K562 (cell line): Measurements from ENCODE around the gene FAM234A. TPM values are rescaled to one million over a fixed set of nuclear protein-coding genes. Genes with fewer than 3 reads are reported as not detected.

Experiments used
- ARID3A ChIP-seq: IDR thresholded peaks from 2 replicates; pipeline ENCODE4 v1.6.1; 2012; ENCODE audit warnings: low read depth, low read length, improper control_type of control experiment, borderline replicate concordance
- GABPA ChIP-seq: fragments of 200-800 bp; sonication (Bioruptor generic); conservative IDR thresholded peaks from 2 replicates; pipeline ENCODE4 v1.6.1; 2016; ENCODE audit warnings: low read depth, missing genetic modification characterization, missing compliant biosample characterization
- HSF4 ChIP-seq: fragments of 250-450 bp; sonication (Bioruptor Pico); IDR thresholded peaks from 2 replicates; pipeline ENCODE4 v2.1.2; 2022; ENCODE audit warnings: mild to moderate bottlenecking, moderate library complexity, borderline replicate concordance
- KLF6 ChIP-seq: fragments of 250-450 bp; sonication (Bioruptor Pico); IDR thresholded peaks from 2 replicates; pipeline ENCODE4 v1.4.0; 2020; ENCODE audit warnings: mild to moderate bottlenecking, moderate library complexity, borderline replicate concordance
- MAZ ChIP-seq, 2 experiments: fragments of 450-650 bp in 1 of 2; sonication (generic) in 1 of 2; formaldehyde crosslinking; IDR thresholded peaks in 1 of 2; conservative IDR thresholded peaks in 1 of 2; 2 replicates each; pipeline versions ENCODE4 v1.4.0 to v1.5.0; 2020; ENCODE audit warnings: mild to moderate bottlenecking in 1 of 2, missing genetic modification reagents in 1 of 2
- MECOM ChIP-seq: fragments of 250-450 bp; sonication (Bioruptor Pico); IDR thresholded peaks from 2 replicates; pipeline ENCODE4 v1.8.0; 2022; ENCODE audit warnings: inconsistent platforms
- TRIM25 ChIP-seq: fragments of 450-650 bp; IDR thresholded peaks from 2 replicates; pipeline ENCODE4 v1.7.0; 2016; ENCODE audit warnings: borderline replicate concordance
- ZFPM2 ChIP-seq: fragments of 250-450 bp; sonication (Bioruptor Pico); IDR thresholded peaks from 2 replicates; pipeline ENCODE4 v1.5.1; 2022; ENCODE audit warnings: mild to moderate bottlenecking
- ZNF41 ChIP-seq: fragments of 250-450 bp; sonication (Bioruptor Pico); conservative IDR thresholded peaks from 2 replicates; pipeline ENCODE4 v1.4.0; 2020; ENCODE audit warnings: mild to moderate bottlenecking
- polyA plus RNA-seq, 8 experiments: library from polyadenylated mRNA; depleted of rRNA in 4 of 8; stranded (reverse) in 5 of 8; unstranded in 3 of 8; fragments of >200 nt; fragmentation: Nextera tagmentation in 2 of 8; fragmentation: Illumina TruSeq in 1 of 8; extraction: Ambion mirVana in 2 of 8; extraction: Trizol in 1 of 8; gene quantifications; 2 replicates each; pipeline versions ENCODE4 v1.2.1 to v1.2.3, GENCODE V29; 2011 to 2014; ENCODE audit warnings: inconsistent platforms in 1 of 8, missing spikeins in 1 of 8
- total RNA-seq, 7 experiments: library from RNA; depleted of rRNA in 6 of 7; stranded (reverse); fragments of >200 nt in 6 of 7; fragmentation: Illumina TruSeq in 2 of 7; extraction: Trizol in 2 of 7; gene quantifications; 2 replicates each; pipeline versions ENCODE4 v1.2.1 to v1.2.3, GENCODE V29; 2011 to 2021; ENCODE audit warnings: low replicate concordance in 1 of 7
- TF ChIP-seq, protein P1 (sequence below): fragments of 450-650 bp; IDR thresholded peaks from 2 replicates; pipeline ENCODE4 v1.6.1; 2016; ENCODE audit warnings: mild to moderate bottlenecking, moderate library complexity
- TF ChIP-seq, protein P2 (sequence below): fragments of 200-800 bp; sonication (Bioruptor generic); IDR thresholded peaks from 2 replicates; pipeline ENCODE4 v1.6.1; 2017; ENCODE audit warnings: missing genetic modification characterization, missing compliant biosample characterization

Gene FAM234A
- total and polyA plus RNA-seq, 9 of the 15 experiments (the other 6 are each of a cell fraction or from before 2014, with no cell fraction given): 1.0 to 47.9 (median 15.0) TPM

DNA sequence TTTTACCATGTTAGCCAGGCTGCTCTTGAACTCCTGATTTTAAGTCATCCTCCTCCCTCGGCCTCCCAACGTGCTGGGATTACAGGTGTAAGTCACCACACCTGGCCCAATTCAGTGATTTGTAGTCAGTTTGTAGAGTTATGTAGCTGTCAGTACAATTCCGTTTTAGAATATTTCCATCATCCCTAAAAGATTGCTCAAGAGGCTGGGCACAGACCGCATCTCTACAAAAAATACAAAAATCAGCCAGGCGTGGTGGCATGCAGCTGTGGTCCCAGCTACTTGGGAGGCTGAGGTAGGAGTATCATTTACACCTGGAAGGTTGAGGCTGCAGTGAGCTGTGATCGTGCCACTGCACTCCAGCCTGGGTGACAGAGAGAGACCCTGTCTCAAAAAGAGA lies 20.6 kb downstream of the FAM234A start (continued):
- TF ChIP-seq, protein P1, sequence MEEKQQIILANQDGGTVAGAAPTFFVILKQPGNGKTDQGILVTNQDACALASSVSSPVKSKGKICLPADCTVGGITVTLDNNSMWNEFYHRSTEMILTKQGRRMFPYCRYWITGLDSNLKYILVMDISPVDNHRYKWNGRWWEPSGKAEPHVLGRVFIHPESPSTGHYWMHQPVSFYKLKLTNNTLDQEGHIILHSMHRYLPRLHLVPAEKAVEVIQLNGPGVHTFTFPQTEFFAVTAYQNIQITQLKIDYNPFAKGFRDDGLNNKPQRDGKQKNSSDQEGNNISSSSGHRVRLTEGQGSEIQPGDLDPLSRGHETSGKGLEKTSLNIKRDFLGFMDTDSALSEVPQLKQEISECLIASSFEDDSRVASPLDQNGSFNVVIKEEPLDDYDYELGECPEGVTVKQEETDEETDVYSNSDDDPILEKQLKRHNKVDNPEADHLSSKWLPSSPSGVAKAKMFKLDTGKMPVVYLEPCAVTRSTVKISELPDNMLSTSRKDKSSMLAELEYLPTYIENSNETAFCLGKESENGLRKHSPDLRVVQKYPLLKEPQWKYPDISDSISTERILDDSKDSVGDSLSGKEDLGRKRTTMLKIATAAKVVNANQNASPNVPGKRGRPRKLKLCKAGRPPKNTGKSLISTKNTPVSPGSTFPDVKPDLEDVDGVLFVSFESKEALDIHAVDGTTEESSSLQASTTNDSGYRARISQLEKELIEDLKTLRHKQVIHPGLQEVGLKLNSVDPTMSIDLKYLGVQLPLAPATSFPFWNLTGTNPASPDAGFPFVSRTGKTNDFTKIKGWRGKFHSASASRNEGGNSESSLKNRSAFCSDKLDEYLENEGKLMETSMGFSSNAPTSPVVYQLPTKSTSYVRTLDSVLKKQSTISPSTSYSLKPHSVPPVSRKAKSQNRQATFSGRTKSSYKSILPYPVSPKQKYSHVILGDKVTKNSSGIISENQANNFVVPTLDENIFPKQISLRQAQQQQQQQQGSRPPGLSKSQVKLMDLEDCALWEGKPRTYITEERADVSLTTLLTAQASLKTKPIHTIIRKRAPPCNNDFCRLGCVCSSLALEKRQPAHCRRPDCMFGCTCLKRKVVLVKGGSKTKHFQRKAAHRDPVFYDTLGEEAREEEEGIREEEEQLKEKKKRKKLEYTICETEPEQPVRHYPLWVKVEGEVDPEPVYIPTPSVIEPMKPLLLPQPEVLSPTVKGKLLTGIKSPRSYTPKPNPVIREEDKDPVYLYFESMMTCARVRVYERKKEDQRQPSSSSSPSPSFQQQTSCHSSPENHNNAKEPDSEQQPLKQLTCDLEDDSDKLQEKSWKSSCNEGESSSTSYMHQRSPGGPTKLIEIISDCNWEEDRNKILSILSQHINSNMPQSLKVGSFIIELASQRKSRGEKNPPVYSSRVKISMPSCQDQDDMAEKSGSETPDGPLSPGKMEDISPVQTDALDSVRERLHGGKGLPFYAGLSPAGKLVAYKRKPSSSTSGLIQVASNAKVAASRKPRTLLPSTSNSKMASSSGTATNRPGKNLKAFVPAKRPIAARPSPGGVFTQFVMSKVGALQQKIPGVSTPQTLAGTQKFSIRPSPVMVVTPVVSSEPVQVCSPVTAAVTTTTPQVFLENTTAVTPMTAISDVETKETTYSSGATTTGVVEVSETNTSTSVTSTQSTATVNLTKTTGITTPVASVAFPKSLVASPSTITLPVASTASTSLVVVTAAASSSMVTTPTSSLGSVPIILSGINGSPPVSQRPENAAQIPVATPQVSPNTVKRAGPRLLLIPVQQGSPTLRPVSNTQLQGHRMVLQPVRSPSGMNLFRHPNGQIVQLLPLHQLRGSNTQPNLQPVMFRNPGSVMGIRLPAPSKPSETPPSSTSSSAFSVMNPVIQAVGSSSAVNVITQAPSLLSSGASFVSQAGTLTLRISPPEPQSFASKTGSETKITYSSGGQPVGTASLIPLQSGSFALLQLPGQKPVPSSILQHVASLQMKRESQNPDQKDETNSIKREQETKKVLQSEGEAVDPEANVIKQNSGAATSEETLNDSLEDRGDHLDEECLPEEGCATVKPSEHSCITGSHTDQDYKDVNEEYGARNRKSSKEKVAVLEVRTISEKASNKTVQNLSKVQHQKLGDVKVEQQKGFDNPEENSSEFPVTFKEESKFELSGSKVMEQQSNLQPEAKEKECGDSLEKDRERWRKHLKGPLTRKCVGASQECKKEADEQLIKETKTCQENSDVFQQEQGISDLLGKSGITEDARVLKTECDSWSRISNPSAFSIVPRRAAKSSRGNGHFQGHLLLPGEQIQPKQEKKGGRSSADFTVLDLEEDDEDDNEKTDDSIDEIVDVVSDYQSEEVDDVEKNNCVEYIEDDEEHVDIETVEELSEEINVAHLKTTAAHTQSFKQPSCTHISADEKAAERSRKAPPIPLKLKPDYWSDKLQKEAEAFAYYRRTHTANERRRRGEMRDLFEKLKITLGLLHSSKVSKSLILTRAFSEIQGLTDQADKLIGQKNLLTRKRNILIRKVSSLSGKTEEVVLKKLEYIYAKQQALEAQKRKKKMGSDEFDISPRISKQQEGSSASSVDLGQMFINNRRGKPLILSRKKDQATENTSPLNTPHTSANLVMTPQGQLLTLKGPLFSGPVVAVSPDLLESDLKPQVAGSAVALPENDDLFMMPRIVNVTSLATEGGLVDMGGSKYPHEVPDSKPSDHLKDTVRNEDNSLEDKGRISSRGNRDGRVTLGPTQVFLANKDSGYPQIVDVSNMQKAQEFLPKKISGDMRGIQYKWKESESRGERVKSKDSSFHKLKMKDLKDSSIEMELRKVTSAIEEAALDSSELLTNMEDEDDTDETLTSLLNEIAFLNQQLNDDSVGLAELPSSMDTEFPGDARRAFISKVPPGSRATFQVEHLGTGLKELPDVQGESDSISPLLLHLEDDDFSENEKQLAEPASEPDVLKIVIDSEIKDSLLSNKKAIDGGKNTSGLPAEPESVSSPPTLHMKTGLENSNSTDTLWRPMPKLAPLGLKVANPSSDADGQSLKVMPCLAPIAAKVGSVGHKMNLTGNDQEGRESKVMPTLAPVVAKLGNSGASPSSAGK: no peak
- TF ChIP-seq TRIM25: no peak
- TF ChIP-seq MECOM: no peak
- TF ChIP-seq ZNF41 (CRISPR knock-in tag): no peak
- TF ChIP-seq, protein P2, sequence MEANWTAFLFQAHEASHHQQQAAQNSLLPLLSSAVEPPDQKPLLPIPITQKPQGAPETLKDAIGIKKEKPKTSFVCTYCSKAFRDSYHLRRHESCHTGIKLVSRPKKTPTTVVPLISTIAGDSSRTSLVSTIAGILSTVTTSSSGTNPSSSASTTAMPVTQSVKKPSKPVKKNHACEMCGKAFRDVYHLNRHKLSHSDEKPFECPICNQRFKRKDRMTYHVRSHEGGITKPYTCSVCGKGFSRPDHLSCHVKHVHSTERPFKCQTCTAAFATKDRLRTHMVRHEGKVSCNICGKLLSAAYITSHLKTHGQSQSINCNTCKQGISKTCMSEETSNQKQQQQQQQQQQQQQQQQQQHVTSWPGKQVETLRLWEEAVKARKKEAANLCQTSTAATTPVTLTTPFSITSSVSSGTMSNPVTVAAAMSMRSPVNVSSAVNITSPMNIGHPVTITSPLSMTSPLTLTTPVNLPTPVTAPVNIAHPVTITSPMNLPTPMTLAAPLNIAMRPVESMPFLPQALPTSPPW: no peak
- TF ChIP-seq ARID3A: no peak
- TF ChIP-seq ZFPM2 (CRISPR knock-in tag): no peak
- no peak for TF ChIP-seq KLF6 (CRISPR knock-in tag)
- TF ChIP-seq HSF4 (CRISPR knock-in tag): no peak
- TF ChIP-seq GABPA: no peak
- TF ChIP-seq MAZ (CRISPR knock-in tag; conservative IDR thresholded peaks at IDR 0.05 in 1 of 2, IDR thresholded peaks at IDR 0.05 in 1 of 2): no peak
